ENCODE results near the gene LRRC28.

DNA sequence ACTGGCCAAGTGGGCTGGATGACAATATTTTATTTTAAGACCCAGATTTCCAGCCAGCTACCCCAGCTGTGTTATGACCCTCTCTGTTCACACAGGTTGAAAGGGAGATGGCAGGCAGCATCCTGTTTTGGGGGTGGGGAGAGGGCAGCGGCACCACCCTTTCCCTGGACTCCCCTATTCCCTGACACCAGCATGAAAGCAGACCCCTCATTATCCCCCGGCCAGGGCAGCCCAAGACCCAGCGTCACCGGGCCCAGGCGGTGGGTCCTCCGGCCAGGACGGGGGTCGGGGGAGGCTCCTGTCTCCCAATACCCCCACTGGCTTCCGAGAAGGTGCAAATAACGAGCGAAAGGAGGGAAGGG lies 186.9 kb downstream of the LRRC28 start:
- no peak for TF ChIP-seq CTCF (IDR thresholded peaks at IDR 0.05; ENCODE audit: low read depth, low read length, poor library complexity, severe bottlenecking)
- TF ChIP-seq EZH2phosphoT487 (IDR thresholded peaks at IDR 0.05; ENCODE audit: borderline replicate concordance, low read length), result no peak

Measured in DOHH2 (cell line).